Endothelial cell (in vitro differentiated cells): ENCODE results near the gene CIT. TPM values are rescaled to one million over a fixed set of nuclear protein-coding genes. Genes with fewer than 3 reads are reported as not detected.

Experiments
- DNase-seq: peaks from one replicate; pipeline ENCODE4 v3.0.0; 2021; ENCODE audit warnings: low spot score
- H3K27ac Mint-ChIP-seq: one replicate; pipeline ENCODE4 v1.8.0; 2021; ENCODE audit warnings: mixed read lengths, inconsistent platforms; ENCODE audit not compliant: unreplicated experiment
- H3K27me3 Mint-ChIP-seq: one replicate; pipeline ENCODE4 v1.8.0; 2021; ENCODE audit warnings: mild to moderate bottlenecking, moderate library complexity, mixed read lengths, inconsistent platforms; ENCODE audit not compliant: unreplicated experiment
- H3K36me3 Mint-ChIP-seq: one replicate; pipeline ENCODE4 v1.8.0; 2021; ENCODE audit warnings: mild to moderate bottlenecking, low read depth, mixed read lengths, inconsistent platforms; ENCODE audit not compliant: unreplicated experiment
- H3K4me1 Mint-ChIP-seq: one replicate; pipeline ENCODE4 v1.8.0; 2021; ENCODE audit warnings: mild to moderate bottlenecking, mixed read lengths, inconsistent platforms; ENCODE audit not compliant: unreplicated experiment
- H3K4me3 Mint-ChIP-seq: one replicate; pipeline ENCODE4 v1.8.0; 2021; ENCODE audit warnings: mild to moderate bottlenecking, mixed read lengths, inconsistent platforms; ENCODE audit not compliant: unreplicated experiment
- H3K9me3 Mint-ChIP-seq: one replicate; pipeline ENCODE4 v1.8.0; 2021; ENCODE audit warnings: mixed read lengths, inconsistent platforms; ENCODE audit not compliant: unreplicated experiment
- CTCF ChIP-seq: fragments of 200-600 bp; sonication (generic); IDR thresholded peaks from one replicate; pipeline ENCODE4 v1.5.0; 2021; ENCODE audit warnings: antibody characterized with exemption; ENCODE audit not compliant: unreplicated experiment
- total RNA-seq: library from RNA; stranded (reverse); fragmentation: NEBNext Ultra II Directional; extraction: Animal tissue kit (Norgen Biotek cat#: 25700); gene quantifications from one replicate; pipeline ENCODE4 v1.2.1, GENCODE V29; 2021; ENCODE audit not compliant: unreplicated experiment

The CIT gene
- total RNA-seq, 1 donor from 2014 or later = 14.4 TPM

GRCh38 chr12:119744900-119745606, 132.1 kb downstream of the CIT start:
- no peak for TF ChIP-seq CTCF
- no peak for DNase-seq
- no peaks in the 10 kb centered on the region for H3K4me1 Mint-ChIP-seq
- H3K27ac Mint-ChIP-seq = no peak overlapping the region
- no peak overlapping the region for H3K4me3 Mint-ChIP-seq
- H3K36me3 Mint-ChIP-seq = peaks cover 19% of the 10 kb centered on the region
- H3K9me3 Mint-ChIP-seq = no peaks in the 10 kb centered on the region
- peaks cover 1% of the 10 kb centered on the region for H3K27me3 Mint-ChIP-seq

GRCh38 chr12:119742700-119743099, 134.4 kb downstream of the CIT start:
- peaks cover 1% of the 10 kb centered on the region for H3K27me3 Mint-ChIP-seq
- no peak for DNase-seq
- H3K27ac Mint-ChIP-seq = no peak overlapping the region
- no peaks in the 10 kb centered on the region for H3K4me1 Mint-ChIP-seq
- no peaks in the 10 kb centered on the region for H3K9me3 Mint-ChIP-seq
- no peak overlapping the region for H3K4me3 Mint-ChIP-seq
- no peak for TF ChIP-seq CTCF
- peaks cover 19% of the 10 kb centered on the region for H3K36me3 Mint-ChIP-seq

- H3K9me3 Mint-ChIP-seq = no peaks in the 10 kb centered on the region
- H3K27ac Mint-ChIP-seq = no peak overlapping the region
- H3K27me3 Mint-ChIP-seq = peaks cover 1% of the 10 kb centered on the region
- H3K4me1 Mint-ChIP-seq = no peaks in the 10 kb centered on the region
- no peak for TF ChIP-seq CTCF
- DNase-seq = no peak
- no peak overlapping the region for H3K4me3 Mint-ChIP-seq
- peaks cover 14% of the 10 kb centered on the region for H3K36me3 Mint-ChIP-seq
Observed at GRCh38 chr12:119740830-119741229, 136.3 kb downstream of the CIT start.

- no peak overlapping the region for H3K4me3 Mint-ChIP-seq
- H3K27me3 Mint-ChIP-seq = no peaks in the 10 kb centered on the region
- H3K4me1 Mint-ChIP-seq = no peaks in the 10 kb centered on the region
- no peak overlapping the region for H3K27ac Mint-ChIP-seq
- TF ChIP-seq CTCF = no peak
- H3K9me3 Mint-ChIP-seq = no peaks in the 10 kb centered on the region
- peaks cover 3% of the 10 kb centered on the region for H3K36me3 Mint-ChIP-seq
- no peak for DNase-seq
Observed at GRCh38 chr12:119735079-119735478, 142.0 kb downstream of the CIT start.

GRCh38 chr12:119730381-119730780, 146.7 kb downstream of the CIT start:
- H3K9me3 Mint-ChIP-seq = no peaks in the 10 kb centered on the region
- no peaks in the 10 kb centered on the region for H3K4me1 Mint-ChIP-seq
- no peak overlapping the region for H3K4me3 Mint-ChIP-seq
- DNase-seq = no peak
- peaks cover 3% of the 10 kb centered on the region for H3K36me3 Mint-ChIP-seq
- H3K27me3 Mint-ChIP-seq = no peaks in the 10 kb centered on the region
- H3K27ac Mint-ChIP-seq = no peak overlapping the region
- no peak for TF ChIP-seq CTCF
